ENCODE data around the gene ITPK1.

Gene ITPK1

DNA sequence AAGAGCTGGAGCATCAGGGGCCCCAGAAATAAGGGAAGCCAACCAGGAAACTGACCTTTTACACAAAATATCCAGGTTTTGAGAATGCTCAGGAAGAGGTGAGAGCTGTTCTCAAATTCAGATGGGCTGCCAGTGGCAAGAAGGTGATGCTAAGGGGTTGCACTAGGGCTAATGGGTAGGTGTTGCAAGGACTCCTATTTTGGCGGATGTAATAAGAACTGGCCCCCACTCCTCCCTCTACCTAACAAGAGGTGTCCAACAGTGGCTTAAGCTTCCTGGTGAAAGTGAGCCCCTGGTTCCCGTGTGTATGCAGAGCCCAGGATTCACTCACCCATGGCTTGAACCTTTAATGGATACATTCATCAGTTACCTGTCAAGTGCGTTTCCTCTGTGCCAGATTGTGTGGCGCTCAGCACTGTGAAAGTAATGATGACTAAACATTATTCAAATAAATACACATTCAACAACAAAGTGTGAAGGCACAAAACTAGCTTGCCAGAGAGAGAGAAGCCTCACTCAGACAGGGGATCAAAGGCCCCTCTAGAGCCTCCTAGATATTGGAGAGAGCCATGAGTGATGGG is 193.5 kb downstream of the ITPK1 start:
- no peak for DNase-seq (ENCODE audit: low spot score)

DNA sequence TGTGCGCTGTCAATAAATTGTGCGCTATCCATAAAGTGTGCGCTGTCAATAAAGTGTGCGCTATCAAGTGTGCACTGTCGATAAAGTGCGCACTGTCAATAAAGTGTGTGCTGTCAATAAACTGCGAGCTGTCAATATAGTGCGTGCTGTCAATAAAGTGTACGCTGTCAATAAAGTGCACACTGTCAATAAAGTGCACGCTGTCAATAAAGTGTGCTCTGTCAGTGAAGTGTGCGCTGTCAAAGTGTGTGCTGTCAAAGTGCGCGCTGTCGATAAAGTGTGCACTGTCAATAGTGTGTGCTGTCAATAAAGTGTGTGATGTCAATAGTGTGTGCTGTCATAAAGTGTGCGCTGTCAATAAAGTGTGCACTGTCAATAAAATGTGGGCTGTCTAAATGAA is 195.7 kb downstream of the ITPK1 start:
- no peak for DNase-seq (ENCODE audit: low spot score)

DNA sequence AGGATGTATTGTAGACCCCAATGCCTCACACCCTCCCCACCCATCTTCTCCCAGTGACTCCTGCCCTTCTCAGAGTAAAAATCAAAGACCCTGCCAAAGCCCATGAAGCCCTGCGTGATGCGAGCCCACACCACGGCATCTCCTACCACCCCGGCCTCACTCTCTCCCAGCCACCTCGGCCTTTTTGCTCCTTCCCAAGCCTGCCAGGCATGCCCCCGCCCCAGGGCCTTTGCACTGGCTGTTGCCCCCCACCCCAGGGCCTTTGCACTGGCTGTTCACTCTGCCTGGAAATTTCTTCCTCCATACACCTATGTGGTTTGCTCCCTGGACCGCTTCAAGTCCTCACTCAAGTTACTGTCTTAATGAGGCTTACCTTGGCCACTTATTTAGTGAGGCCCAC is 197.8 kb downstream of the ITPK1 start:
- no peak for DNase-seq (ENCODE audit: low spot score)

DNA sequence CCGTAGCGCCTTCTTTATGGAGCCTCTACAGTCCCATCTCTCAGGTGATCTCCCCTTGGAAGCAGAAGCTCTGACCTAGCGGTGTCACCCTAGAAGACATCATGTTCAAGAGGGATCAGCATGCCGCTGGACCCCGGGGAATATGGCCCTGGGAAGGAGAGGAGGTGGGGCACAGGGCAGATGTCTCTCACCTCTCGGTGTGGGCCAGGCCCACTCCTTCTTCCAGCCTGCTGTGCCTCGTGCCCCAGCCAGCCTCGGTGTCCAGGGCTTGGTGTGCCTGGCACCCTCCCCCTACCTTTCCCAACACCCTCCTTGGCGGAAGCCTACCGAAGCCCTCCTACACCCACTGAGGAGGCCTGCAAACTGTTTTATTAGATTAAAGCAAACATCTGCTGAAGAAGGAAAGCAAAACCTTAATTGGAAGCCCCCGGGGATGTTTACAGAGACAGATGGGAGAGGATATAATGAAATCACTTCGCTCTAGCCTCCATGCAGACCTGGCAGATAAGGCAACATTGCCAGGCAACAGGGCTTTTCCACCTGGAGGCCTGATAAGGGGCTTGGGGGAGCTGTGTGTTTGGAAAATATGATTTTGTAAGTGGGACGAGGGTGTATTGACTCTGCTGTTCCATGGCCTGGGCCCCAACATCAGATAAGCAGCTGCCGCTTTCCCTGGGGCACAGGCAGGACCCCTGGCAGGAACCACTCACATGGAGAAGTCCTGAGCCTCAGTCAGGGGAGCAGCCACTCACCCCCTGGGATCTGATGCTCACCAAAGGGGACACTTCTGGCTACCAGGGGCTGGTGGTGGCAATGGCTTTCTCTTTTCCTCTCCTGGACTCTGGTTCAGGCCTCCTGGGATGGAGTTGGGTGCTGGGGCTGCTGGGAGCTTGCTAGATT is 198.4 kb downstream of the ITPK1 start:
- DNase-seq (ENCODE audit: low spot score) = no peak

DNA sequence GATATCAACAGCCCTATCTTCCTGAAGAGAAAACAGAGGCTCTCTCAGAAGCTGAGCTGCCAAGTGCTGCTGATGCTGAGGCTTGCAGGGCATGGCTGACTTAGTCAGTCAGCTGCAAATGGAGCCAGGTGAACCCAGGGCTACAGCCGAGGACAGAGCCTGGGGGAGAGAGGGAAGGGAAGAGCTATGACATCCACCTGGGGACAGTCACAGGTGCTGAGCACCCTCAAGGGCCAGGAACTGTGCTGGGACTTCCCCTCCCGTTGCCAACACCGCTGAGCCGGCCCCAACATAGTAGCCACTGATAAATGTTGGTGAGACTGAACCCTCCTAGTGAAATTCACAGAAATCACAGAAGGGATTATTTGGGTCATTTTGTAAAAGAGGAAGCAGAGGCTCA is 199.5 kb downstream of the ITPK1 start:
- no peak for DNase-seq (ENCODE audit: low spot score)

DNA sequence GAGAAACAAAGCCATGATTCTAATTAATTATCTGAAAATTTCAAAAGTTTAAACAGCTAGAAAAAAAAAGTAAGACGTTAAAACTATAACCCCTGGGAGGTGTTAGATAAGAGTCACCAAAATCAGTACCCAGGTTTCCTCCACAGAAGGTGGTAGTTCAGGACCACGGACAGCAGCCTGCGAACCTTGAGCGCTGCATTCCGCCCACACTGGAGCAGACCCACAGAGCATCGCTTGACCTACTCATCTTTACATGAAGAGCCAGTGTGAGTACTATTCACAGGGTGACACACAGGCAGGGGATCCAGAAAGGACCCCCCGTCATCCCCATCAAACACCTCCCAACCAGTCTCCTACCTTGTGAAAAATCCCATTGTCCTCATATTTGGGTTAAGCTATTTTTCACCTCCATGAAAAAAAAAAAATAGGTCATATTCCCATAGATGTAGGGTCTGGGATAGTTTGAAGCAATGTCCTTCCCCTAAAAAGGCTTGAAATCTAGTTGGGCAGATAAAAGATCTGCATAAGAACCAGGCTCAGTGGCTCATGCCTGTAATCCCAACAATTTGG is 201.6 kb downstream of the ITPK1 start:
- DNase-seq (ENCODE audit: low spot score) = peak; percentile 72

DNA sequence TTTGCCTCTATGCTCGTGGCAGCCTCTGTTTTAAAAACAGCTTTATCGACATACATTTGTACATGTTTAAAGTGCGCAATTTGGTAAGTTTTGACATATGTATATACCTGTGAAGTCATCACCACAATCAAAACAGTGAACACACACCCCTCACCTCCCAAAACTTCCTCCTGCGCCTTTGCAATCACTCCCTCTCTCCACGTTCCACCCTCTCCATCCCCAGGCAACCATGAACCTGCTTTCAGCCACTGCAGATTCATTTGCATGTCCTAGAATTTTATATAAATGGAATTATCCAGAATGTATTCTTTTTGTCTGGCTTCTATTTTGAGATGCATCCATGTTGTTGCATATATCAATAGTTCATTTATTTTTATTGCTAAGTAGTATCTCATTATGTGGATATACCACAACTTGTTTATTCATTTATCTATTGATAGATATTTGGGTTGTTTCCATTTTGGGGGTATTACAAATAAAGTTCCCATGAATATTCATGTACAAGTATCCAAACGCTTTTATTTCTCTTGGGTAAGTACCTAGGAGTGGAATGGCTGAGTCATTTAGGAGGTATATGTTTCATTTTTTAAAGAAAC is 208.3 kb downstream of the ITPK1 start:
- DNase-seq (ENCODE audit: low spot score) = no peak

DNA sequence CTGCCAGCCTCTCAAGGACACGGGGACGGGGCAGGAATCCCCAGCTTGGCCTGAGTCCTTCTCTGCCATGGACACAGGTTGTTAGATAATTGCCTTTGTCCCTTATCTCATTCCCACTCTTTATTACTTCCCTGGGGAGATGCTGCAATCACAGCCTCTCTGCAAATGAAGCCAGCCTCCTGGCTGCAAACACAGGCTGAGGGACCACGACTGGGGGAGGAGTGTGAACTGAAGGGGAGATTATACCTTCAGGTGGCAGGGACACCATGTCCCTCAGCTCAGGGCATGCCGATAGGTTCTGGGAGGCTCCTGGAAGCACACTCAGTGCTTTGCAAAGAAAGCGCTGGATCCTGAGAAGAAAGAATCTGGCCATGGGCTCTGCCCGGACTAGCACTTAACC is 208.9 kb downstream of the ITPK1 start:
- no peak for DNase-seq (ENCODE audit: low spot score)

DNA sequence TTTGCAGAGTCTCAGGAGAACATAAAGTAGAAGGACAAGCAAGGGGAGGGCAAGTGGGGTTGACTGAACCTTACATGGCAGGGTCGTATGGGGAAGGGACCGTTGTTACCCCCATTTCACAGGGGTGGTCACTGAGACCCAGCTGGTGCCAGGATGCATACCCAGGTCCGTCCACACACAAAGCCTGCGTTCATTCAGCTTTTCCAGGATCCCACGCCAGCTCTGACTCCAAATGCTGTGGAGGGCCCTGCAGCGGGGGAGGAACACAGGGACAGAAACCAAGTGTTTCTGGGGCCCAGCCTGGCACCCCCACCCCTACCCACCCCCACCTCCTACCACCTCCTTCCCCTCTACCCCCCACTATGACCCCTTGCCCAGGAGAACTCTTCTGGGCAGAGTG is 209.3 kb downstream of the ITPK1 start:
- DNase-seq (ENCODE audit: low spot score) = no peak

DNA sequence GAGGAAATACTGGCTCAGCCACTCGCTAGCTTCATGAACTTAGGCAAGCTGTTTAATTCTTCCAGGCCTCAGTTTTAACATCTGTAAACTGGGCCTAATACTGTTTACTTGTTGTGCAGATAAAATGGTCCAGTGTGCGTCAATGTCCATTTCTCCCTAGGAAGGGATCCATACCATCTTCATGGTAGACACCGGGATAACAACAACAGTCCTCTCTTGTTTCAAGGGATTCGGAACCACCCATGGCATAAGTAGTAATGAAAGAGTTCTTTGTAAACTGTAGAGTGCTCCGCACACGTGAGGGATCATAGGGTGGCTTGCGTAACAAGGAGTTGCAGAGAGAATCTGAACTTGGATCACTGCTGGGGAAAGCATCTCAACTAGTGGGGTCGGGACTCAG is 210.1 kb downstream of the ITPK1 start:
- DNase-seq (ENCODE audit: low spot score) = no peak

DNA sequence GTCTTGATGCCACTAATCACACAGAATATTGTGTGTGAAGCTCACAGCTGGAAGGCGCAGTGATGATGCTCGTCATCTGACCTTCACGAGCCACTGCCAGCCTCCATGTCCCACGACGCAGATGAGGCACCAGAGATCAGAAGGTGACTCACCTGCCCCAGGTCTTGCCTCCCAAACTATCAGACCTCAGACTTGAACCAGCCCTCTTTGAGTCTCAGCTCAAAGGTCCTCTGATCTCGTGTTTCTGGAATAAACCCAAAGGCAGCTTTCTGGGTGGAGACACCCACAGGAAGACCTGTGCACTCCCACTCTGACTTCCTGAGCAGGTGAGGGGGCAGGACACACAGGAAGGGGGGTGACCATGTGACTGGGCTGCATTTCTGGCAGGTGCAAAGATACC is 212.4 kb downstream of the ITPK1 start:
- DNase-seq (ENCODE audit: low spot score) = no peak

DNA sequence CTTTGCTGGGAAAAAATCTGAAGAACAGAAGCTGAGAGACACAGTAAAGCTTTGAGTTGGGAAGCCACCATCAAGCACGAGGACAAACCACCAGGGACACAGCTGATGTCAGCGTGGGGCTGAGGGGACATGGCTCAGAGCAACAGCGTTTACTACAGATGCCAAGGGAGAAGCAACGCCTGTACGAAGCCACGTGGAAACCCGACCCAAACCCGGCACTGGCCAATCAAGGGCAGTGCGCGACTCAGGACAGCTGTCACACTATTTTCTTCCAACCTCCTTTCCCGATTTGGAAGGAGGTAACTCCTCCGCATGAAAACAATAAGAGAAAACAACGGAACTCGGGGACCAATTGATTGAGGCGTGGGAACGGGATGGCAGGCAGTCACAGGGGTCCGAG is 213.0 kb downstream of the ITPK1 start:
- peak; percentile 52 for DNase-seq (ENCODE audit: low spot score)

DNA sequence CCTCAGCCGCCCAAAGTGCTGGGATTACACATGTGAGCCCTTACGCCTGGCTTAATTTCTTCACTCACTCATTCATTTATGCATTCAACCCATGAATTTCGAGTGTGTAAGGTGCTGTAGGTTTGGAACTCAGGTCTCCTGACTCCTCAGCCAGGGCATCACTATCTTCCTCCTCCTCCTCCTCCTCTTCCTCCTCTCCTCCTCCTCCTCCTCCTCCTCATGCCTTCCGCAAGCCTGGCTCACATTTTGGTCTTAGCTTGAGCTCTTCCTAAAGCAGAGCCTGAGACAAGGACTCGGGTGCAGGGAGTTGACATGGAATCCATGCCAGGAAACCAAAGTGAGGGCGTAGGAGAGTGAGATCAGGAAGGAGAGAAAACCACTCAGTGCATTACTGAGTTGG is 213.5 kb downstream of the ITPK1 start:
- DNase-seq (ENCODE audit: low spot score) = no peak

DNA sequence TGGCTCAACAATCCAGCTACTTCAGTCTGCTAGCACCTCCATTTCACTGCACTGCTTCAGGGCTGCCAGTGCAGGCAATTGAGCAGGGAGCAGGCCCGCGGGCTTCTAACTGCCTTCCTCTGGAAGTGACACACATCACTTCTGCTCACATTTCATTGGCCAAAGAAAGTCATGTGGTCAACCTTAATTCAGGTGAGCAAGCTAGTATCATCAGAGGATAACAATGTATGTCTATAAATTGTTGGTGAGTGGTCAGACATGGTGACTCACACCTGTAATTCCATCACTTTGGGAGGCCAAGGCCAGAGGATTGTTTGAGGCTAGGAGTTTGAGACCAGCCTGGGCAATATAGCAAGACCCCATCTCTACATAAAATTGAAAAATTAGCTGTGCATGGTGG is 215.1 kb downstream of the ITPK1 start:
- no peak for DNase-seq (ENCODE audit: low spot score)

DNA sequence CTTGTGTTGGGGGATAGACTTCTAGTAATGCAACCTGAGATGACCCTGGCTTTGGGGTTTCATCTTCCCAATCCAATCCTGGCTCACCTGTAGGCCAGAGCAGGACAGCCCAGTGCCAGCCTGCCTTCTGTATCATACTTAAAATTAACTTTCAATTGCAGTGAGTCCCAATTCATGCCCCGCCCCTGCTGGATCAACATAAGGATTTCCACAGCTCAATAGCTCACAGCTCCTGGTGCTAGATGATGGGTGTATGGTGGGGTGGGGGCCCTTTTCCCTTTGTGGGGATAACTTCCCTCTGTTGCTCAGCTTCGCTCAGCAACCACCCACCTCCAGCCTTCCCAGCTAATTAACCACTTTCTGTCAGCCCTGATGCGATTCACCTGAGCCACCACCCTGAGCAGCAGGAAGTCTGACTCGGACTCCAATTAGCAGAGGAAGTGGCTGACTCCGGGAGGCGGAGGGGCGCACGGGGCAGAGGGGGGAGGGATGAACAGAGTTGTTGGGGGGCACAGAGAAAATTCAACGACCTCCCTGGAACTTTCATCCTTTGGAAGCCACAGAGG is 217.1 kb downstream of the ITPK1 start:
- DNase-seq (ENCODE audit: low spot score) = no peak

DNA sequence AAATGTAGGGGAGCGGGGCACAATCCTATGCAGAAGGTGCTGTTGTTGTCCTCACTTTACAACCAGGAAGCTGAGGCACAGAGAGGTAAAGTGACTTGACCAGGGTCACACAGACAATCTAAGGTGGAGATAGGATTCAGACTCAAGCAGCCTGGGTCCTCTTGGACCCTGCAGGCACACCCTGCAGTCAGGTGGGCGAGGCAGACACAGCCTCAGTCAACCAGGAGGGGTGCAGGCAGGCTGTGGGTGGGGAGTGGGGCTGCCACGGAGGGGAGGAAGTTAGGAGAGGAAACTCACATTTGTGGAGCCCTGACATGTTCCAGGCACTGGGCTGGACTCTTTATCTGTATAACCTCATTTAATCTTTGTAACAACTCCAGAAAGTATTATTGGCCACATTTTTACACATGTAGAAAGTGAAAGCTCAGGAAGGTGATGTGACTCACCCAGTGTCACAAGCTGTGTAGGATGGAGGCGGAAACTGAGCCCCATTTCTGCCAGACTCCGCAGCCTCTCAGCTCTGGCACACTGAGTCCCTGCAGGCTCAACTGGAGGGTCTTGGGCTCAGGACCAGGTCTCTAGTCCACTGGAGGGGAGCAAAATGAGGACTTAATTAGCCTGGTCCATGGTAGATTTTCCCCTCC is 217.7 kb downstream of the ITPK1 start:
- DNase-seq (ENCODE audit: low spot score) = no peak

DNA sequence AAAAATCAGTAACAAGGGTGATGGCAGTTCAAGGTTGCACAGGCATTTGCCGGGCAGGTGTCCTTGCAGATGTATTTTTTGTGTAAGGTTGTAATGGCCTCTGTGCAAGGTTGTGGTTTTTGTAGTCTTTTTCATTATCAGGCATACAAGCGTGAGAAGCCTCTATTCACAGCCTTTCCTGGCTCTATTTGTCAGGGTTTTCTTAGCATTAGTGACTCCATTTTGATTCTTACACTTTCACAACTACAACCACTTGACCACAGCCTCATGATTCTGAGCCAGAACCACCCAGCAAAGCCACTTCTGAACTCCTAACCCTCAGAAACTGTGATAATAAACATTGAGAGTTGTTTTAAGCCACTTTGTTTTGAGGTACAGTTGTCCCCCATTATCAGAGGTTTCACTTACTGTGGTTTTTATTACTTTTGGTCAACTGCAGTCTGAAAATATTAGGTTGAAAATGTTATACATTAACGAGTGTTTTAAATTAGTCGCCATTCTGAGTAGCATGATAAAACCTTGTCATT is 220.3 kb downstream of the ITPK1 start:
- DNase-seq (ENCODE audit: low spot score) = no peak

DNA sequence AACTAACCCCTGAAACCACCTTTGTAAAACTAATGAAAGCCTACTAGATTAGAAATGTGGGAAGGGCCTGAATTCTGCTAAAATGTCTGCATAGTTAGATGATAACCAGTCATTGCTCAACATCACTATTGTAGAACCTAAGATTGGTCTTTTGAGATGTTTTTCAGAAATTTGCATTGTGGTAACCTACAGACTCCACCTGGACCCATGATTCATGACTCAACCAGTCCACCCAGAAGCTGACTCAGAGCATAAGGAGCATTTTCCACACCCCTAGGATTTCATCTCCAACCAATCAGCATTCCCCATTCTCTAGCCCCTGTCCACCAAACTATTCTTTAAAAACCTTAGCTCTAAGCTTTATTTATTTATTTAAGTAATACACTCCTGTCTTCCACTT is 223.1 kb downstream of the ITPK1 start:
- DNase-seq (ENCODE audit: low spot score) = no peak

DNA sequence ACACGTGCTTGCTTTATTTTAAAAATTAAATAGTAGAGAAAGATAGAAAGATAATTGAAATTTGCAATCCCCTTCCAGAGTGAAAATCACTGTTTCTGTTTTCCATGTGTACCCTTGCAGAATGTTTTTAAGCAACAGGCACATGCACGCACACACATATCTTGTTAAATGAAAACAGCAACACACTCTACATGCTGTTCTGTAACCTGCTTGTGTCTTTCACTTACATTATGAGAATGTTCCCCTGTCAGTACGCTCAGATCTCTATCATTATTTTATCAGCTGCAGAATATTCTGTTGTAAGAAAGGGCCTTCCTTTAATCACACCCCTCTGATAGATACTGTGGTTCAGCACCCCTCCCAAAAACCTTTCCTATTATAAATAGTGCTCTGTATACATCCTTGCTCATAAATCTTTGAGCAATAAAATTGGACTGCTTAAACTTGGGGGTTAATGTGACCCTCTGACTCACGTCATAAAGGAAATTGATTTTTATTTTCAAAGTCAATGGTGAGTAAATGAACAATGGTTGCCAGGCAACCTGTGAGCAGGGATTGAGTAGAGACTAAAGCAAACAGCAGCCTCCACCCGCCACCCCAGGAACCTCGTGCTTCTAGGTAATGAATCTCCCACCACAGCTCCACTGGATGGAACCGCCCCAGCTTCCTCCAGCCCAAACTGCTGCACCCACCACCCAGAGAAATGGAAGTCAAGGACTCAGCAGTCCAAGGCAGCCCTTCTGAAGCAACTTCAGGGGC is 224.7 kb downstream of the ITPK1 start:
- DNase-seq (ENCODE audit: low spot score) = no peak

DNA sequence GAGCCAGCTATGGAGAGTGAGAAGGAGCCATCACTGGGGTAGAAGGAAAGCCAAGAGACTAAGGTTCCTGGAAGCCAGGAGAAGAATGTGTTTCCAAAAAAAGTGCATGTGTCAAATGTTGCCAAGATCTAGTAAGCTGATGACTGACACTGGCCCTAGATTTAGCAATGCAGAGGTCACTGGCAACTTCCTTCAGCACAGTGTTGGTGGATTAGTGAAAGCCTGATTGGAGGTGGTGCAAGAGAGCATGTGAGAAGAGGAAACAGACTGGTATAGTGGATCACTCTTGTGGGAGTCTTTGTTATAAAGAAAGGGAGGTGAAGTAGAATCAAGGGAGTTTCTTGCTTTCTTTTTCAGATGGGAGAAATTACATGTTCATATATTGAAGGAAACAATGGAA is 226.8 kb downstream of the ITPK1 start:
- DNase-seq (ENCODE audit: low spot score) = no peak

DNA sequence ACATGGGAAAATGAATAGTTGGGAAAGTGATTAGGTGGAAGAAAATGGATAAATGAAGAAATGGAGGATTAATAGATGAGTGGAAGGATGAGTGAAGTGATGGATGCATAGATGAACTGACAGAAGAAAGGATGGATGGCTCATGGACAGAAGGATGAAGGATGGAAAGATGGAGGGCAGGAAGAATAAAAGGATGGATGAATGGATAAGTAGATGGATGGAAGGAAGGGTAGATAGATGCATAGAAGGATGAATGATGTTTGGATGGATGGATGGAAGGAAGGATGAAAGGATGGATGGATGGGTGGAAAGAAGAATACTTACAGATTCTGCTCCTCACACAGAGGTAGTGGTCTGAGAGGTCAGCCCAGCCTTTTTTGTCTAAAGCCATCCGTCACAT is 228.6 kb downstream of the ITPK1 start:
- no peak for DNase-seq (ENCODE audit: low spot score)
